ENCODE results near the gene TRH.

The TRH gene

GRCh38 chr3:129985113-129985512 is 10.6 kb downstream of the TRH start:
- Histone ChIP-seq H4K20me1 (ENCODE audit: insufficient read depth, low read length) (no peaks in the 10 kb centered on the region), H3K4me1 (ENCODE audit: insufficient read depth, low read length, severe bottlenecking) (no peaks in the 10 kb centered on the region), H2AFZ (ENCODE audit: low read length) (no peak overlapping the region), H3K36me3 (ENCODE audit: insufficient read depth, low read length) (no peaks in the 10 kb centered on the region), H3K27ac (ENCODE audit: low read depth, low read length, poor library complexity, severe bottlenecking) (no peak overlapping the region), H3K27me3 (ENCODE audit: insufficient read depth, low read length) (no peaks in the 10 kb centered on the region; the same call in 1 of the 2 replicates), H3K9me2 (ENCODE audit: low read depth, low read length) (no peaks in the 10 kb centered on the region), H3K4me2 (ENCODE audit: low read length) (no peak overlapping the region), H3F3A (ENCODE audit: insufficient read depth, low read length) (no peaks in the 10 kb centered on the region), H3K79me2 (ENCODE audit: insufficient read depth, low read length) (no peaks in the 10 kb centered on the region), H3K9ac (ENCODE audit: low read length) (no peak overlapping the region), H3K4me3 (ENCODE audit: low read depth, low read length, poor library complexity, severe bottlenecking) (no peak overlapping the region), H3K9me3 (ENCODE audit: low read length) (no peaks in the 10 kb centered on the region)
- no peak for TF ChIP-seq EZH2 (IDR thresholded peaks at IDR 0.05; ENCODE audit: borderline replicate concordance, low read length)
- no peak for TF ChIP-seq CTCF (IDR thresholded peaks at IDR 0.05; ENCODE audit: low read length)

DNA sequence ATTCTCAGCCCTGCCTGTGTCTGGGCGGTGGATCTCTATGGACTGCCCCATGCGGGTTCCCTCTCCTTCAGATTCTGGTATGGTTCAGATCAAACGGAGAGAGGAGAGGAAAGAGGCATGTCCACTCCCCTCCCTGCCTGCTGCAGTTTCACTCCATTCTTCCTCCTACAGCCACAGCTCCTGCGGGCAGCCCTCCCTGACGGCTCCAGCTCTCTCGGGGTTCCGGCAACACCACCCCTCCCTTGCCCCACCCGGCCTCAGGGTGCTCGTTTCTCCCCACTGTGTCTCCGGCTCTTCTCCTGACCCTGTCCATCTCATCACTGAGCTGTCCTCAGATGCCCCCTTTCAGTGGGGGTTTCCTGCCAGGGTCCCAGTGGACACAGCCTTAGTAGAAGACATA is 13.9 kb downstream of the TRH start:
- no peaks in the 10 kb centered on the region for H3K27me3 ChIP-seq (ENCODE audit: insufficient read depth, low read length)
- H3F3A ChIP-seq (ENCODE audit: insufficient read depth, low read length) = no peaks in the 10 kb centered on the region
- H4K20me1 ChIP-seq (ENCODE audit: insufficient read depth, low read length) = no peaks in the 10 kb centered on the region
- no peaks in the 10 kb centered on the region for H3K9me2 ChIP-seq (ENCODE audit: low read depth, low read length)
- TF ChIP-seq EZH2 (IDR thresholded peaks at IDR 0.05; ENCODE audit: borderline replicate concordance, low read length) (no peak), CTCF (IDR thresholded peaks at IDR 0.05; ENCODE audit: low read length) (no peak)
- no peak overlapping the region for H3K4me3 ChIP-seq (ENCODE audit: low read depth, low read length, poor library complexity, severe bottlenecking)
- H3K36me3 ChIP-seq (ENCODE audit: insufficient read depth, low read length) = no peaks in the 10 kb centered on the region
- H3K9me3 ChIP-seq (ENCODE audit: low read length) = no peaks in the 10 kb centered on the region
- H3K27ac ChIP-seq (ENCODE audit: low read depth, low read length, poor library complexity, severe bottlenecking) = no peak overlapping the region
- no peak overlapping the region for H3K4me2 ChIP-seq (ENCODE audit: low read length)
- H2AFZ ChIP-seq (ENCODE audit: low read length) = no peak overlapping the region
- H3K4me1 ChIP-seq (ENCODE audit: insufficient read depth, low read length, severe bottlenecking) = no peaks in the 10 kb centered on the region
- H3K9ac ChIP-seq (ENCODE audit: low read length) = no peak overlapping the region
- no peaks in the 10 kb centered on the region for H3K79me2 ChIP-seq (ENCODE audit: insufficient read depth, low read length)

DNA sequence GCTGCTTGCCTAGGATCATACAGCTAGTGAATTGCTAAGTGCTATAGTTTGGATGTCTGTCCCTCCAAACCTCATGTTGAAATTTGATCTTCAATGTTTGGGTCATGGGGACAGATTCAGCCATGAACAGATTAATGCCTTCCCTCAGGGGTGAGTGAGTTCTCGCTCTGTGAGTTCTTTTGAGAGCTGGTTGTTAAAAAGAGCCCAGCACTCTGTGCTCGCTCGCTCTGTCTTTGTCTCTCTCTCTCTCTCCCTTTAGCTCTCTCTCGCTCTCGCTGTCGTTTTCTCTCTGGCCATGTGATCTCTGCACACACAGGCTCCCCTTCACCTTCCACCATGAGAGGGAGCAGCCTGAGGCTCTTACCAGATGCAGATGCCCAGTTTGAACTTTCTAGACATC is 14.9 kb downstream of the TRH start:
- Histone ChIP-seq H3K4me1 (ENCODE audit: insufficient read depth, low read length, severe bottlenecking) (no peaks in the 10 kb centered on the region), H3K36me3 (ENCODE audit: insufficient read depth, low read length) (no peaks in the 10 kb centered on the region), H3K4me2 (ENCODE audit: low read length) (no peak overlapping the region), H2AFZ (ENCODE audit: low read length) (no peak overlapping the region), H3K9me3 (ENCODE audit: low read length) (no peaks in the 10 kb centered on the region), H3K9me2 (ENCODE audit: low read depth, low read length) (no peaks in the 10 kb centered on the region), H3K9ac (ENCODE audit: low read length) (no peak overlapping the region), H3K27ac (ENCODE audit: low read depth, low read length, poor library complexity, severe bottlenecking) (no peak overlapping the region), H4K20me1 (ENCODE audit: insufficient read depth, low read length) (no peaks in the 10 kb centered on the region), H3K27me3 (ENCODE audit: insufficient read depth, low read length) (no peaks in the 10 kb centered on the region), H3K79me2 (ENCODE audit: insufficient read depth, low read length) (no peaks in the 10 kb centered on the region), H3F3A (ENCODE audit: insufficient read depth, low read length) (no peaks in the 10 kb centered on the region), H3K4me3 (ENCODE audit: low read depth, low read length, poor library complexity, severe bottlenecking) (no peak overlapping the region)
- no peak for TF ChIP-seq CTCF (IDR thresholded peaks at IDR 0.05; ENCODE audit: low read length)
- no peak for TF ChIP-seq EZH2 (IDR thresholded peaks at IDR 0.05; ENCODE audit: borderline replicate concordance, low read length)
